Esophagus mucosa (tissue), 1 donor: ENCODE results near the gene CD274. TPM values are rescaled to one million over a fixed set of nuclear protein-coding genes. Genes with fewer than 3 reads are reported as not detected.
"Not testable (repeated sequence)": the region's sequence is repeated elsewhere in the genome, so short reads cannot be mapped to it uniquely, and the experiment has no call there.

Experiments used
- ATAC-seq: fragments of 200-7000 bp; cut with Tn5 transposase; one replicate; pipeline ENCODE4 v1.9.1; 2020
- total RNA-seq: library from RNA; stranded (reverse); gene quantifications from one replicate; pipeline ENCODE4 v1.2.4, GENCODE V29; 2023
- donor health status: DM: yes; HTN: yes; CAD: no.

CD274 gene
- total RNA-seq, 1 donor from 2014 or later: 1.5 TPM

DNA sequence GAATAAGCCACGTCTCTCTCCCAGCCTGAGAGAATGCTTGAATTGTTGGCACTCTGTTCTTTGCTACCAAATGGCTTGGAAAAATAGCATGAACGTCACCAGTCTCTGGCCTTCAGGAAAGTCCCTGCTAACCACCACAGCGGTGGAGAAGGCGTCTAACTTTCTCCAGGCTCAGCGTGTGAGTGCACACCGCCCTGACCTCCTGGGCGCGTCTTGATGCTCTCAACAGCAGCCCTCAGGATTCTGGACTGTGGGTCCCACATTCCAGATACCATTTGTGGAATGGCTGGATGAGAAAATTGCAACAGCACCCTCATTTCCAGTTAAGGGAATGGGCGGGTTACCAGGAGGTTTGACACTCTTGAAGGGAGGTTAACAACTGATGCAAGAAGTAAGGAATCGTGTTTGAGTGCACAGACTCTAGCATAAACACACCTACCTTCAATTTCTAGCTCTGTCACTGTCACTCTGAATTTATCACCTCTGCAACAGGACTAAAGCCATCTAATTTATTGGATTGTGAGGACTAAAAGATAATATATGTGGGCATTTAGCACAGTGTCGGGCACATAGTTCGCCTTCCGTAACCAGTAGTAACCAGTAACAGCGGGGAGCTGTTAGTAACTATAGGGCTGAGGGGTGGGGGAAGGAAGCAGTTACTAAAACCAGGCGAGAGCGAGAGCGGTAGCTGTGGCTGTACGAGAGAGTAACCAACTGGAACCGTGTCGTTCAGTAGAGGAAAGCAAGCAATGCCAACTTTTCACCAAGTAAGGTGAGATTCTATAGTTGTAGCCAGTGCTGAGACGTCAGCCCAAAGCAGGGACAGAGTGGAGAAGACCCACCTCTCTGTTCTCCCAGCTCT, 11.8 kb upstream of the CD274 start:
- ATAC-seq: peak; percentile 34

- no peak for ATAC-seq
These were observed 9.9 kb upstream of the CD274 start for GRCh38 chr9:5440426-5440825.

- ATAC-seq: no peak
These were observed 9.3 kb upstream of the CD274 start for GRCh38 chr9:5441043-5441442.

DNA sequence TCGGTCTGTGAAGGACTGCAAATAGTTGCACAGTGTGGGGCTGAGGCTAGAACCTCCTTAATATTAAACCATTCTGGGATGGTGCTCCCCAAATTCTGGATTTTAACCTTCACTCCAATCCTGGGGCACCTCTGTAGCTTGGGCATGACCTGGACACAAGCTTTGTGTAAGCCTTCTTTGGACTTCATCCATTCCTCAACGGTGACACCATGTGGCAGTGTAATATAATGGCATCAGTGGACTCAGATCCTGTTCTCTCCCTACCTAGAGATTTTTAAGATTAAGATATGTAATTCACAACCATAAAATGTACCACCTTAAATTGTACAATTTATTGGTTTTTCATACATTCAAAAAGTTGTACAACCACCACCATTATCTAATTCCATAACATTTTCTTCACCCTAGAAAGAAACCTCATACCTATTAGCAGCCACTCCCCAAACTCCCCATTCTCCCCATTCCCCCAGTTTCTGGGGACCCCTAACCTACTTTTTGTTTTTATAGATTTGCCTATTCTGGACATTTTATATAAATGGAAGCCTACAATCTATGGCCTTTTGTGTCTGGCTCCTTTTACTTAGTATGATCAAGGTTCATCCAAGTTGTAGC, 7.8 kb upstream of the CD274 start:
- ATAC-seq: no peak

DNA sequence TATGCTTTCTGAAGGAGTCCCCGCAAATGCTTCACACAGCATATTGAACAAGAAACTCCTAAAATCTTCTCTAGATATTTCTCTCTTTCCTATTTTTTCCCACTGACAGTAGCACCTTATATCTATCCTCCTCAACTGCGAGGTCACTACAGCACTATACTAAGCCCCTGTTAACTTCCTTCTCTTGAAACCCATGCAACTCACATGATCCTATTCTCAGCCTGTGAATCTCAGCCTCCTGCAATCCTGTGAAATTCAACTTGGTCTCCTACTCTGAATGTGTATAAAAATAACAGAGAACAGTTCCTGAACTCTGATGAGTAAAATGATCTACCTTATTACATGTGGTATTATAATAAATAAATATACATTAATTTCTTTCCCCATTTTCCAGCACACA, 6.5 kb upstream of the CD274 start:
- ATAC-seq: no peak

GRCh38 chr9:5445096-5445495, 5.2 kb upstream of the CD274 start:
- not testable (repeated sequence) for ATAC-seq

- no peak for ATAC-seq
These were observed 4.5 kb upstream of the CD274 start for GRCh38 chr9:5445886-5446285.

- ATAC-seq: peak; percentile 43
These were observed 3.7 kb upstream of the CD274 start for GRCh38 chr9:5446451-5447236.

DNA sequence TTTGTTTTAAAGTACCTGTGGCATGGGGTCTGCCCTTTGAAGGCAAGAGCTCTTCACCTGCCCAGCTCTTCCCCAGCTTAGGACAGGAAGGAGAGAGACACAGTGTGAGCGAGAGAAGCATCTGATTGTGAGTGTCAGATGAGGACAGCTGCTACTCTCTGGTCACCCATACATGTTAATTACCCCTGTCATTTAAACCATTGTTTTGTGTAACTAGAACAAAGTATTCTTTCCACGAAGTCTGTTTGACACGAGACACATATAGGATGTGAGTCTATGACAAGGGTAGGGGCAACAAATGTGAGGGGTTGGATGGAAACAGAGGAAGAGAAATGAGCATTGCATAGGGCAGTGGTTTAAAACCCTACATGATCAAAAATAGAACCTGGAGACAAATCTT, 3.0 kb upstream of the CD274 start:
- no peak for ATAC-seq

- ATAC-seq: no peak
These were observed 2.3 kb upstream of the CD274 start for GRCh38 chr9:5448016-5448415.

- ATAC-seq: no peak
These were observed 1.6 kb upstream of the CD274 start for GRCh38 chr9:5448461-5449435.

GRCh38 chr9:5449521-5450358, 602 bp upstream of the CD274 start:
- peak; percentile 66 for ATAC-seq

DNA sequence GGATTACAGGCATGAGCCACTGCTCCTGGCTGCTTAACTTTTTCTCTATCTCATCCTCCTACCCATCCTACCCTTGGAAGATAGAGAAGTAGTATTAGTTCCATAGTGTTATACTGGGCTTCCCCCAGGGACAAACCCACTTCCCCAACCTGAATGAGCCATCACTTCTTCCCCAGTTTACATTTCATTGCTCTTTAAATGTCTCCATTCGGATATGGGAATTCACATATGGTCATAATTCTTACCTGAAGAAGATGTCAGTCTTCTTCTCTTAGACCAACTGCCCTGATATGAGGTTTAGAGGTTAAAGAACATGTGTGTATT, 1.9 kb downstream of the CD274 start:
- no peak for ATAC-seq

- no peak for ATAC-seq
These were observed 2.7 kb downstream of the CD274 start for GRCh38 chr9:5453004-5453403.

DNA sequence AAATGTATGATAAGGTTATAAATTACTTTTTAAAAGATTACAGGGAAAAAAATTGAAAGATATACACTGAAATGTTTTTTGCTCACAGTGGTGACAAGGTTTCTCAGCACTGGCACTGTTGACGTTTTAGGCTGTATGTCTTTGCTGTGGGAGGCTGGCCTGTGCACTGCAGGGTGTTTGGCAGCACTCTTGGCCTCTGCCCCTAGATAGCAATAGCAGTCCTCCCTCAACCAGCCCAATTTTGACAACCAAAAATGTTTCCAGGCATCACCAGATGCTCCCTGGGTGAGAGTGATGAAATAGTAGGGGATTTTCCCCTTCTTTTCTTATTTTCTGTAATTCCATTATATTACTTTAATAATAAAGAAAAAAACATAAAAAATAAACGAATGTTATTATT, 3.3 kb downstream of the CD274 start:
- ATAC-seq: no peak

GRCh38 chr9:5455181-5455580, 4.8 kb downstream of the CD274 start:
- peak; percentile 74 for ATAC-seq

GRCh38 chr9:5459289-5459829, 9.0 kb downstream of the CD274 start:
- ATAC-seq: peak; percentile 84

DNA sequence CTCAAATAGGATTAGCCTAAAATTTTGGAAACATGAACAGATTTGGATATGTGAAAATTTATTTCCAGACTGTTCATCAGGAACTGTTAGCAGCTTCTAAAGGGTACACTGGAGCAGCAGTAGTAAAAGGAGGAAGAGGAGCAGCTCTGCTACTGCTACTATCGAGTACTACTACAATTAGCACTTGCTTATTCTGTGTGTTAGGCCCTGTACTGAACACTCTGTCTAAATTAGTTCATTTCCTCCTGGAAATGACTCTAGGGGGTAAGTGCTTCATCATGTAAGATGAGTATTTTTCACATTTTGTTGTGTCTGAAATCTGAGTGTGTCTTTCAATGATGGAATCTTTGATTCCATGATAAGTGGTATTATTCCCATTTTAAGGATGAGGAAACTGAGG, 9.8 kb downstream of the CD274 start:
- ATAC-seq: no peak

GRCh38 chr9:5464831-5465330, 14.5 kb downstream of the CD274 start:
- not testable (repeated sequence) for ATAC-seq

DNA sequence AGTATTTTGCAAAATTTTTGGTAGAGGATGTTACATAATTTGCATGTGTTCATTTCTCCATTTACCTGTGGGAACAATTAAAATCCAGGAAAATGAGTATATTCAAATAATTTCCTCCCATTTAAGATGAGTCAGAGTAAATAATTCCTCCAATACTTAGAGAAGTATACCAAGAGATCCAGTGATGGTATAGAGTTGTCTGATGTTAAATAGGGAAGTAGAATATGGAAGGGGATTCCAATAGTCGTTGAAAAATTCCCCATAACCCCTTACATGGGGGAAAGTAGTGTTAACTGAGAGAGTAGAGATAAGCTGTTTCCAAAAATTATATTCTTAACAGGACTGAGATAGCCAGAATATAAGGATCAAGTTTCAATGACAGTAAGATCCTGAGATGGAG, 15.7 kb downstream of the CD274 start:
- ATAC-seq: no peak

GRCh38 chr9:5466766-5467165, 16.4 kb downstream of the CD274 start:
- ATAC-seq: no peak
